Stimulated activated CD8-positive, alpha-beta memory T cell treated with anti-CD3 and anti-CD28 coated beads, Interleukin-4, amount 100 ng/mL, for 1 hour (primary cell): ENCODE measurements around the gene MCM9.
"Not testable (repeated sequence)": the region's sequence is repeated elsewhere in the genome, so short reads cannot be mapped to it uniquely, and the experiment has no call there.

ENCODE experiments used
- DNase-seq, 2 donors: peaks; one replicate each; pipeline ENCODE4 v3.0.0-alpha.2; 2020; ENCODE audit warnings: low read depth in 2 of 2, low spot score in 1 of 2

The MCM9 gene

DNA sequence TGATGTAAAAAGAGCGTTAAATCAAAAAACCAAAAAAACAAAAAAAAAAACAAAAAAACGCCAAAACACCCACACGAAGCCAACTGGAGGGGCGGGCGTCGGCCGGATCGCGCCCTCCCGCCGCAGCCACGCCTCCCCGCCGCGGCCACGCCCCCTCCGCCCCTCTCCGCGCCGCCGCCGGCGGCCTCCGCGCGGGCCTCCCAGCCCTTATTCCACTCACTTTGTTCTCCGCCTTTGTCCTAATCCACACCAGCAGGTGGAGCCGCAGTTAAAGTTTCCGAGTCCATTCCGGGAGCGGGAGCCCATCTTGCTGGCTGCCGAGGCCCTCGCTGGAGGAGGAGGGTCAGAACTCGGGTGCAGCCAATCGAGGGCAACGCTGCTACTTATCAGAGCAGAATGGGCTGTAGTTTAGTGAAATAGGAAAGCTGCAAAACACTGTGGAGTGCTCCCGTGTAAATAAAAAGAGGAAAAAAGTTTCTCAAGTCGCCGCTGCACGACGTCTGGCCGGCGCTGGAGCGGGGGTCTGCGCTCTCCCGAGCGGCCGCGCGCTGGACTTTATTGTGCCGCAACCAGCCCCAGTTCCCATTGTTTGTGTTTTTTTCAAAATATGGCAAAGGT is 41.0 kb downstream of the MCM9 start, which contains the start of gene ASF1A:
Gene ASF1A (plus strand): TSS at position 346 of the 618 bp plus-strand sequence. CDS start 262 bp downstream, at position 608.
- DNase-seq: peak; percentile 75 to 89

DNA sequence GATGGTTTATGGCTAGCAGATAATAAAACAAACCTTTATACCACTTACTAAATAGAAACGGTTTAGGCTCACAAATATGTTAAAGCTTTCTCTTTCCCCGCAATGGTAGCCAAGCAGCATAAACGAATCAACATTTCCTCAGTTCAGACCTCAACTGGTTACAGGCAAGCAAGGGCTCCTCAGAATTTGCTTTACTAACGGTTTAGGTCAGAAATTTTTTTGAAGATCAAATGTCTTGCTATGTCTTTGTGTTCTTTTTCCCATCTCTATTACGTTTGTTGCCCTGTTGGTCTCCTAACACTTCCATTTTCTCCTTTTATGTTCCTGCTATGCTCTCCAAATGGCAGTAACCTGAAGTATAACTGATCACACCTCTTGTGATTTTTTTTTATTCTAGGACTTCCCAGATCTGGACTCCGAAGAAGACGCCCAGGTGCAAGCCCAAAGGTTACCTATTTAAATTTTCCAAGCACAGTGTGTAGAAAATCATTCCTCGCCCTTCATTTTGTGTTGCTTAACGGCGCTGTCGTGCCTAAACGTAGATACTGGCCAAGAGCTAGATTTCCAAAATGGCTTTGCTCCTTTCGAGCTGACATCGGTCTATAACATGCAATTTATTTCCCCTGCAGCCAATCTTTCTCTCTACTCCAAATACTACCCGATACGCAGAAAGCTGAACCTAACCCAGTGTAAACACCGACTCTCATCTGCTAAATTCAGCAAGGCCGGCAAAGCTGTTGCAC is 41.7 kb downstream of the MCM9 start:
- DNase-seq: peak; percentile 5 to 18

DNA sequence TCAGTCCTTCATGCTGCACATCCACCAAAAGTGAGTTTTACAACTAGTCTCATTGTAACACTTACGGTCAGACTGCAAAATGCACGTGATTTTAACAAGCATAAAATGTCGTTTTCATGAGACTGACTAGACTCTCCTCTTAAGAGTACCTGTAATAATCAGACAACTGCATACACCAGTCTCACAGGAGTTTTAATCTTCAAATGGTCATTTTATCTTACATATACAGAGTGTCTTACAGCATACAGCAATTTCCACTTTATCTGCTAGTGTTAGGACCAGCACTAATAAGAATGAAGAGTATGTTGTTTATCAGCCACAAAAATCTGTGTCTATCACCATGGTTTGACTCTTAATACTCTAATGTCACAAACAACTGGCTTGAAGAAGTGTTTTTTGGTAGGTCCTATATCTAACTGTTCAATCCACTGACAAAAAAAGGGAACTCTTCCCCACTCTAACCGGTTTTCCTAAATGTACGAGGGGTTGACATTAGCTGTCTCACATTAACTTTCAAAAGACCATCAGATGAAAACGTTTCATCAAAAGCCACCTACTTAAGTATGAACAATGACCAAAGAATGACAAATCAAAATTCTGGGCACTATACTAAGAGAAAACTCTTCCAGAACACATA is 42.5 kb downstream of the MCM9 start:
- DNase-seq: no peak

DNA sequence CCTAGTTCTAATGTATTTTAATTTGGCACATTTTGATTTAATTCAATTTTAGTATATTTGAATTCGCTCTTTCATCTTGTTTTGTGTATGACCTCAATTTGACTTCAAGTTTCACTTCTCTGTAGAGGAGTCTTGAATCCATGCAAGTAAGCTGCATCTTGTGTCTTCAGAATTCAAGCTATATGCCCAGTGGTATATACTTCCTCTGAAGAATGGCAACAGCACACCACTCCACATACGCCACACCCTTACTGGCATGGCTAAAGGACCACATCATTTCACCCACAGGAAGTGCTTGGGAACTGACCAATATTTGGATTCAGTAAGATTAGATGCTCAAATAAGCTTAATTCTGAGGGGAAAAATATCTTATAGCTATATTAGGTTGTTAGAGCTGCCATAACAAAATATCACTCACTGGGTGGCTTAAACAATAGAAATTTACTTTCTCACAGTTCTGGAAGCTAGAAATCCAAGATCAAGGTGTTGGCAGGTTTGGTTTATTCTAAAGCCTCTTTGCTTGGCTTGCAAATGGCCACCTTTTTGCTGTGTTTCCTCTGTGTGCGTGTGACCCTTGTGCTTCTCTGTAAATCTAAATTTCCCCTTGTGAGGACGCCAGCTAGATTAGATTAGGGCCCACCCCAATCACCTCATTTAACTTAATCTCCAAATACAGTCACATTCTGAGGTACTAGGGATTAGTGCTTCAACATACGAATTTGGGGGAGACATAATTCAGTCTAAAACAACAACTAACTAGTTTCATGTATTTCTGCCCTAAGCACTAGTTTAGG is 43.8 kb downstream of the MCM9 start:
- no peak for DNase-seq

GRCh38 chr6:118889163-118889562 is 45.8 kb downstream of the MCM9 start:
- no peak for DNase-seq

GRCh38 chr6:118886641-118887040 is 48.3 kb downstream of the MCM9 start:
- DNase-seq: no peak

DNA sequence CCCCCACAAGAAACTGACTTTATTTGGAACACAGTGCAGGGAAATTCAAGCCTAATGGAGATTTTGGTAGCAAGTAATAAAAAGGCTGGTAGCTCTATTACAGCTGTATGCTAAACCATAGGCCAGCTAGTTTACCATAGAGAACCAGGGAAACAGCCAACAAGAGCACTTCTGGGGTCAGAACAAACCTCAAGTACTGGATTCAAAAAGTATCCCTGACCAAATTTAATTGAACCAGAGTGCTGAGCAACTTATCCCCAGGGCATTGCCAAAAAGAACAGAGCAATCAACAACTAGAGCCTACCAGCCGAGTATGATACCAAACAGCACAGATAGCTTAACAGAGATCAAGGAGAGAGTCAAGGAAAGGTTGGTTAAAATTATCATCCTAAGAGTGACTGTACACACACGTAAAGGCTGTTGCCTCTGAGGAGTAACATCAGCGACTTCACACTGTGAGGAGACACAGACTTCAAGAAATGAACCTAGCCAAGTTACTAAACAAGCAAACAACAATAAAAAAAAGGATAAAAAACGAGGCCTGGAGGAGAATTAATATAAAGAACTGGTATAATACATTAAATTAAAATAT is 52.5 kb downstream of the MCM9 start:
- no peak for DNase-seq

DNA sequence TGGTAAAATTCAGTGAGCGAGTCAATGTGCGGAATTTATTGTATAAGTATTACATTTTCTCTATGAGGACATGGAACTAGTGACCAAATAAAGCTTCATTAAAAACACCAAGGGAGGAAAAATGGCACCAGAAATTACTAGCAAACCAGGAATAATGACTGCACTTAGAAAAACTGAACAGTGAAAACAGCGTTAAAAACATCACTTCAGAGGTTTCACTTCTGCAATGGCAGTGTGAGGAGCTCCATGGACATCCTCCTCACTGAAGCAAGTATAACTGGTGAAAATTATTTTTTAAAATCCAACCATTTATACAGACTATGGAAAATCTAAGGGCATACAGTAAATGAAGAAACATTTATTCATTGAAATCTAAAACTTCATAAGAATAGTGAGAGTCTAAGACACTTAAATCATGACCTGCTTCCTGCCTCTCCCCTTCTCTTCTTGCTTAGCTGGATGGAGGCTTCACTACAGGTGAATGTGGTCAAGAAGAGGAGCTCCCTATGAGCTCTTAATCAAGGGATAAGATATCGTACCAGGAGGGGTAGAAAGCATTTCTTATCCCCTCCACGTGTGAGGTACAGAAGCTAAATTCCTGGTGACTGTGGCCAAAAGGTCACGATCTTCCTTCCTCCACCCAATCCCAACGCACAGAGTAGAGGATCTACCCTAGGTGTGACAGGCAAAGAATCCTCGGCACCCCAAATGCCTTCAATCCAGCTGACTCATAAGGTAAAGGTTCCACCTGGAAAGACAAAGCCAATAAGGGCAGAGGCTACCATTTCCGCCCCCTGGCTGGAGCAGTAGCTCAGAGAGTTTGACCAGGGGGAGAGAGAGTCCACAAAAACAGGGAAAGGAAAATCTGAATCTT is 53.3 kb downstream of the MCM9 start:
- no peak for DNase-seq

GRCh38 chr6:118877806-118878205 is 57.2 kb downstream of the MCM9 start:
- DNase-seq: no peak

GRCh38 chr6:118876814-118877213 is 58.1 kb downstream of the MCM9 start:
- DNase-seq: no peak

DNA sequence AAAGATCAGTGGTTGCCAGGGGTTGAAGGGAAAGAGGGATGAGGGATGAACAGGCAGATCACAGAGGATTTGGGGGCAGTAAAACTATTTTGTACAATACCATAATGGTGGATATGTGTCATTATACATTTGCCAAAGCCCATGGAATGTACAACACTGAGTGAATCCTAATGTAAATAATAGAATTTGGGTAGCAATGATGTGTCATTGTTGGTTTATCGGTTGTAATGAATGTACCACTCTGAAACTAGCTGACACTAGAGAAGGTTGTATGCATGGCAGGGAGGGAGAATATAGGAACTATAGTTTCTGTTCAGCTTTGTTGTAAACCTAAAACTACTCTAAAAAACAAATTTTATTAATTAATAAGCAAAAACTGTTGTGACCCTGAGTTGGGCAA is 58.8 kb downstream of the MCM9 start:
- no peak for DNase-seq

GRCh38 chr6:118875672-118876071 is 59.3 kb downstream of the MCM9 start:
- DNase-seq: no peak

GRCh38 chr6:118873239-118873638 is 61.7 kb downstream of the MCM9 start:
- no peak for DNase-seq

DNA sequence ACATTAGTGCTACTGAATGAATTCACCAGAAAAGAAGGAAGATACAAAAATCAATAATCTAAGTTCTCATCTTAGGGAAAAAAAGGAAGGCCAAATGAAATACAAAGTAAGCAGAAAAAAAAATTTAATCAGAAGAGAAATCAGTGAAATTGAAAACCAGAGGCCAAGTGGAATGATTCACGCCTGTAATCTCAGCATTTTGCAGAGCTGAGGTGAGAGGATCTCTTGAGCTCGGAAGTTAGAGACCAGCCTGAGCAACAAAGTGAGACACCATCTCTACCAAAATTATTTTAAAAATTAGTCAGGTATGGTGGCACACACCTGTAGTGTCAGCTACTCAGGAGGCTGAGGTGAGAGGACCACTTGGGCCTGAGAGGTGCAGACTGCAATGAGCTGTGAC is 62.2 kb downstream of the MCM9 start:
- DNase-seq: no peak

GRCh38 chr6:118872318-118872717 is 62.6 kb downstream of the MCM9 start:
- no peak for DNase-seq

- DNase-seq: no peak
Observed at GRCh38 chr6:118871331-118871730, 63.6 kb downstream of the MCM9 start.

- DNase-seq: no peak
Observed at GRCh38 chr6:118869894-118870589, 64.9 kb downstream of the MCM9 start.

- no peak for DNase-seq
Observed at GRCh38 chr6:118869350-118869749, 65.6 kb downstream of the MCM9 start.

DNA sequence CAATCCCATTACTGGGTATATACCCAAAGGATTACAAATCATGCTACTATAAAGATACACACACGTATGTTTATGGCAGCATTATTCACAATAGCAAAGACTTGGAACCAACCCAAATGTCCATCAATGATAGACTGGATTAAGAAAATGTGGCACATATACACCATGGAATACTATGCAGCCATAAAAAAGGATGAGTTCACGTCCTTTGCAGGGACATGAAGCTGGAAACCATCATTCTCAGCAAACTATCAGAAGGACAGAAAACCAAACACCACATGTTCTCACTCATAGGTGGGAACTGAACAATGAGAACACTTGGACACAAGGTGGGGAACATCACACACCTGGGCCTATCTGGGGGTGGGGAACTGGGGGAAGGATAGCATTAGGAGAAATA is 66.1 kb downstream of the MCM9 start:
- not testable (repeated sequence) for DNase-seq

DNA sequence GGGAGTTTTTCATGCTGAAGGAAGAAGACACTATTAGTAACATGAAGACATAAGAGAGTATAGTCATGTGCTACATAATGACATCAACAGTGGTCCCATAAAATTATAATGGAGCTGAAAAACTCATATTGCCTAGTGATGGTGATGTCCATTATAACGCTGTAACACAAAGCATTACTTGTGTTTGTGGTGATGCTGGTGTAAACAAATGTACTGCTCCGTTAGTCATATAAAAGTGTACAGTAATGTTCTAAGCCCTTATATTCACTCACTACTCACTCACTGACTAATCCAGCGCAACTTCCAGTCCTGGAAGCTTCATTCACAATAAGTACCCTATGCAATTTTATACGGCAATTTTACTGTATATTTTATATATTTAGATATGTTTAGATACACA is 67.8 kb downstream of the MCM9 start:
- no peak for DNase-seq
